MCF 10A (cell line): ENCODE measurements around the gene ZNF532. TPM values are rescaled to one million over a fixed set of nuclear protein-coding genes. Genes with fewer than 3 reads are reported as not detected.

Experiments used
- BruUV-seq: library from RNA; stranded (reverse); fragments of 400-500 nt; replicated peaks from 2 replicates; lab custom pipeline; 2021; lab: Mats Ljungman, UMichigan
- CTCF ChIA-PET: fragments of 300-600 bp; sonication (Branson Sonifier 250); formaldehyde crosslinking; extraction: SDS; loops from one replicate; lab custom pipeline; 2021; ENCODE audit warnings: antibody characterized with exemption, inconsistent platforms; lab: Yijun Ruan, JAX
- POLR2A ChIA-PET: fragments of 300-600, 350-650 bp; sonication (Branson Sonifier 250); formaldehyde crosslinking; extraction: SDS; loops from one replicate; lab custom pipeline; 2020; ENCODE audit warnings: antibody characterized with exemption, inconsistent platforms; lab: Yijun Ruan, JAX
- DNase-seq: peaks from one replicate; pipeline ENCODE4 v3.0.0-alpha.2; 2018; ENCODE audit not compliant: unreplicated experiment
- H3K27ac Mint-ChIP-seq: one replicate; pipeline ENCODE4 v1.8.0; 2022; ENCODE audit warnings: mild to moderate bottlenecking, low read depth, mixed read lengths; ENCODE audit not compliant: unreplicated experiment
- H3K27me3 Mint-ChIP-seq: one replicate; pipeline ENCODE4 v1.8.0; 2022; ENCODE audit warnings: mixed read lengths; ENCODE audit not compliant: insufficient read depth, unreplicated experiment
- H3K36me3 Mint-ChIP-seq: one replicate; pipeline ENCODE4 v1.8.0; 2022; ENCODE audit warnings: mild to moderate bottlenecking, moderate library complexity, mixed read lengths; ENCODE audit not compliant: insufficient read depth, unreplicated experiment
- H3K4me1 Mint-ChIP-seq: one replicate; pipeline ENCODE4 v1.8.0; 2022; ENCODE audit warnings: mixed read lengths; ENCODE audit not compliant: insufficient read depth, unreplicated experiment
- H3K4me3 Mint-ChIP-seq: one replicate; pipeline ENCODE4 v1.8.0; 2022; ENCODE audit warnings: mild to moderate bottlenecking, moderate library complexity, mixed read lengths; ENCODE audit not compliant: unreplicated experiment
- H3K9me3 Mint-ChIP-seq: one replicate; pipeline ENCODE4 v1.8.0; 2022; ENCODE audit warnings: mixed read lengths; ENCODE audit not compliant: unreplicated experiment
- CTCF ChIP-seq: fragments of 200-600 bp; IDR thresholded peaks from one replicate; pipeline ENCODE4 v1.8.0; 2022; ENCODE audit warnings: antibody characterized with exemption, mild to moderate bottlenecking; ENCODE audit not compliant: unreplicated experiment
- intact Hi-C: fragments of 100-400 bp; cut with micrococcal nuclease; formaldehyde crosslinking; loops from 2 replicates; pipeline ENCODE4 v1.14.1; 2022
- total RNA-seq: library from RNA; stranded (reverse); gene quantifications from 2 replicates; pipeline ENCODE4 v1.2.3, GENCODE V29; 2022

ZNF532 gene
- total RNA-seq, 1 experiment from 2014 or later: 64.1 TPM

- ChIA-PET POLR2A (interaction anchor here (1.3 kb wide), 1 partner anchor 58 kb away, joined by 3 read pairs; no protein-coding TSS in a partner anchor), CTCF (interaction anchor here (0.9 to 1.5 kb wide), 3 partner anchors 14 to 218 kb away, joined by 3 to 6 read pairs (median 3); no protein-coding TSS in a partner anchor)
- Mint-ChIP-seq H3K4me3 (no peak overlapping the region), H3K36me3 (no peaks in the 10 kb centered on the region), H3K27ac (no peak overlapping the region), H3K27me3 (no peaks in the 10 kb centered on the region), H3K4me1 (peaks cover 14% of the 10 kb centered on the region), H3K9me3 (no peaks in the 10 kb centered on the region)
- DNase-seq: no peak
- TF ChIP-seq CTCF: no peak
- intact Hi-C loops: no loop called here
- no TSS peak for BruUV-seq
Measured at GRCh38 chr18:58843688-58844035, 21.0 kb upstream of the ZNF532 start.

GRCh38 chr18:58844871-58845270 lies 19.8 kb upstream of the ZNF532 start:
- H3K4me3 Mint-ChIP-seq: no peak overlapping the region
- no peaks in the 10 kb centered on the region for H3K36me3 Mint-ChIP-seq
- CTCF ChIA-PET: interaction anchor here (0.6 kb wide), 1 partner anchor 405 kb away, joined by 3 read pairs; no protein-coding TSS in a partner anchor
- POLR2A ChIA-PET: interaction anchor here (1.3 kb wide), 1 partner anchor 59 kb away, joined by 3 read pairs; no protein-coding TSS in a partner anchor
- no peaks in the 10 kb centered on the region for H3K27me3 Mint-ChIP-seq
- no peaks in the 10 kb centered on the region for H3K9me3 Mint-ChIP-seq
- H3K4me1 Mint-ChIP-seq: peaks cover 14% of the 10 kb centered on the region
- H3K27ac Mint-ChIP-seq: no peak overlapping the region
- no TSS peak for BruUV-seq
- no peak for DNase-seq
- intact Hi-C loops: no loop called here
- TF ChIP-seq CTCF: no peak

DNA sequence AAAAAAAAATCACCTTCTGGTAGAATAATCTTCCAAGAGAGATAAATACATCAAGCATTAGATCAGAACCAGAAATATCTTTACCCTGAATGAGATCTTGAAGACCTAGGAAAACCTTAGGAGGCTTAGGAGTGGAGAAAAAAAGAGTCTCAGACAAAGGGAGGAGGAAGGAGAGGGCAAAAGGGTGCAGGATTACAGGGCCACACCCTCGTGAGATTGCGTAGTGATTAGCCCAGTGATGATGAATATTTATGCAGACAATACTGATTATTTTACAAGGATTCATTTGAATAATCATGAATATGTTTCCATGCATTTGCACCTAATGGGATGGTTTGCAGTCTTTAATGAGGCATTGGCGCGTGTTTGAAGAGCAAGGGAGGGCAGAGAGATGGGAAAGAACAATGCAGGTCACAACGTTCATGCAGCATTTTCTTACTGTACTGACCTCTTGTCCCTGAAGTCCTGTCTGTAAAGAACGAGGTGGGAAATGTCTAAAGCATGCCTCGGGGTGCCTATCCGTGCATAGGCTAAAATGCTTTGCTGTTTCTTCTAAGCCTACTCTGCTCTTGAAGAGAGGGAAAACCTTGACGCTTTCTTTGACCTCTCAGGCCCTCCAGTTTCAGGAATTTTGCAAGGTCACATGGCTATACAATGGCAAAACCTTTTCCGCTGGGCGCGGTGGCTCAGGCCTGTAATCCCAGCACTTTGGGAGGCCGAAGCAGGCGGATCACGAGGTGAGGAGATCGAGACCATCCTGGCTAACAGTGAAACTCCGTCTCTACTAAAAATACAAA lies 18.6 kb upstream of the ZNF532 start:
- intact Hi-C loops: no loop called here
- Mint-ChIP-seq H3K27me3 (no peaks in the 10 kb centered on the region), H3K36me3 (no peaks in the 10 kb centered on the region), H3K4me1 (peaks cover 24% of the 10 kb centered on the region), H3K4me3 (no peak overlapping the region), H3K27ac (no peak overlapping the region), H3K9me3 (no peaks in the 10 kb centered on the region)
- no peak for DNase-seq
- POLR2A ChIA-PET: no interaction called here
- no TSS peak for BruUV-seq
- no peak for TF ChIP-seq CTCF
- CTCF ChIA-PET: no interaction called here

- no TSS peak for BruUV-seq
- H3K27me3 Mint-ChIP-seq: no peaks in the 10 kb centered on the region
- ChIA-PET POLR2A (interaction anchor here (0.6 kb wide), 1 partner anchor 694 kb away, joined by 3 read pairs; no protein-coding TSS in a partner anchor), CTCF (interaction anchor here (0.6 kb wide), 1 partner anchor 72 kb away, joined by 3 read pairs; no protein-coding TSS in a partner anchor)
- intact Hi-C loops: no loop called here
- no peak overlapping the region for H3K4me3 Mint-ChIP-seq
- H3K27ac Mint-ChIP-seq: no peak overlapping the region
- no peaks in the 10 kb centered on the region for H3K36me3 Mint-ChIP-seq
- peaks cover 24% of the 10 kb centered on the region for H3K4me1 Mint-ChIP-seq
- no peak for TF ChIP-seq CTCF
- DNase-seq: no peak
- H3K9me3 Mint-ChIP-seq: no peaks in the 10 kb centered on the region
Measured at GRCh38 chr18:58847383-58848071, 17.1 kb upstream of the ZNF532 start.
